Thyroid gland (tissue), 4 donors: ENCODE measurements around the gene FAM234A.

Experiments
- POLR2A ChIP-seq, 2 donors: fragments of 450-650 bp; IDR thresholded peaks; one replicate each; pipeline ENCODE4 v1.6.1; 2017; ENCODE audit warnings: antibody characterized with exemption in 2 of 2, mild to moderate bottlenecking in 2 of 2, moderate library complexity in 1 of 2
- TF ChIP-seq, protein P1 (sequence below), 6 experiments: fragments of 200-600 bp in 3 of 6; fragments of 450-650 bp in 3 of 6; sonication (generic) in 3 of 6; IDR thresholded peaks; one replicate each; pipeline ENCODE4 v1.5.1; 2016 to 2019; ENCODE audit warnings: antibody characterized with exemption in 6 of 6, mild to moderate bottlenecking in 2 of 6, inconsistent platforms in 1 of 6, moderate library complexity in 1 of 6

DNA sequence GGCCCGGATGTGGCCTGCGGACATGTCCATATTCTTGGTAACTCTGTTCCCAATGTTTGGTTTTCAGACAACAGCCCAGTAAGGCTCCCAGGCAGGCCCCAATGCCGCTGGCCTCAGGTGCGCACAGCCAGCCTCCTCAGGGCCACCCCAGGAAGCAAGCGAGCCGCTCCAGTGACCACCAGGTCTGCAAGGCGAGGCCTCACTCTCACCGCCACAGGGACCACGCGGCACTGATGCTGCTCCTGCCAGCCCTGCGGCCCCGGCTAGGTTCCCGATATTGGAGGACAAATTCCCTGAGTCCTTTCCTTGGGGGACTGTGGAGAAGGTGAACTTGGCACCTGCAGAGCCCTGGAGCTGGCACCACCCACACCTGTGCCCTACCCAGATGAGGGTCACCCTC is 67.3 kb downstream of the FAM234A start:
- TF ChIP-seq, protein P1, sequence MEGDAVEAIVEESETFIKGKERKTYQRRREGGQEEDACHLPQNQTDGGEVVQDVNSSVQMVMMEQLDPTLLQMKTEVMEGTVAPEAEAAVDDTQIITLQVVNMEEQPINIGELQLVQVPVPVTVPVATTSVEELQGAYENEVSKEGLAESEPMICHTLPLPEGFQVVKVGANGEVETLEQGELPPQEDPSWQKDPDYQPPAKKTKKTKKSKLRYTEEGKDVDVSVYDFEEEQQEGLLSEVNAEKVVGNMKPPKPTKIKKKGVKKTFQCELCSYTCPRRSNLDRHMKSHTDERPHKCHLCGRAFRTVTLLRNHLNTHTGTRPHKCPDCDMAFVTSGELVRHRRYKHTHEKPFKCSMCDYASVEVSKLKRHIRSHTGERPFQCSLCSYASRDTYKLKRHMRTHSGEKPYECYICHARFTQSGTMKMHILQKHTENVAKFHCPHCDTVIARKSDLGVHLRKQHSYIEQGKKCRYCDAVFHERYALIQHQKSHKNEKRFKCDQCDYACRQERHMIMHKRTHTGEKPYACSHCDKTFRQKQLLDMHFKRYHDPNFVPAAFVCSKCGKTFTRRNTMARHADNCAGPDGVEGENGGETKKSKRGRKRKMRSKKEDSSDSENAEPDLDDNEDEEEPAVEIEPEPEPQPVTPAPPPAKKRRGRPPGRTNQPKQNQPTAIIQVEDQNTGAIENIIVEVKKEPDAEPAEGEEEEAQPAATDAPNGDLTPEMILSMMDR (IDR thresholded peaks at IDR 0.05): no peak
- no peak for TF ChIP-seq POLR2A (IDR thresholded peaks at IDR 0.05)
